Spleen (tissue), 7 donors: ENCODE results near the gene ZSWIM6.

ENCODE experiments used
- CTCF ChIP-seq, 11 experiments: fragments of 200-600 bp in 7 of 11; fragments of 450-650 bp in 4 of 11; sonication (generic) in 4 of 11; IDR thresholded peaks in 8 of 11; conservative IDR thresholded peaks in 3 of 11; 1 replicate in 7 of 11; 2 replicates in 4 of 11; pipeline versions ENCODE4 v1.4.0 to v1.8.0; 2016 to 2021; ENCODE audit warnings: antibody characterized with exemption in 11 of 11, inconsistent platforms in 4 of 11, mild to moderate bottlenecking in 1 of 11
- POLR2A ChIP-seq, 3 donors: fragments of 450-650 bp; IDR thresholded peaks; one replicate each; pipeline ENCODE4 v1.5.1; 2017; ENCODE audit warnings: antibody characterized with exemption in 3 of 3, mild to moderate bottlenecking in 1 of 3
- donor health status: DM: no; HTN: no; CAD: no; lungs with moderate emphysema.
- donor health status: DM: no; HTN: no; CAD: no.
- donor health status: DM: no; HTN: no; CAD: no.

GRCh38 chr5:61569353-61569752 lies 237.3 kb downstream of the ZSWIM6 start:
- TF ChIP-seq CTCF (IDR thresholded peaks at IDR 0.05 in 8 of 11, conservative IDR thresholded peaks at IDR 0.05 in 3 of 11) (no peak), POLR2A (IDR thresholded peaks at IDR 0.05) (no peak)
